Measurements from ENCODE around the gene PSKH1. TPM values are rescaled to one million over a fixed set of nuclear protein-coding genes. Genes with fewer than 3 reads are reported as not detected.

PSKH1 gene
- total RNA-seq, 1 donor from 2014 or later: 27.4 TPM

- ATAC-seq (peak; percentile 9), DNase-seq (ENCODE audit: low spot score) (no peak)
Measured at GRCh38 chr16:67917140-67917851, 24.2 kb downstream of the PSKH1 start.

DNA sequence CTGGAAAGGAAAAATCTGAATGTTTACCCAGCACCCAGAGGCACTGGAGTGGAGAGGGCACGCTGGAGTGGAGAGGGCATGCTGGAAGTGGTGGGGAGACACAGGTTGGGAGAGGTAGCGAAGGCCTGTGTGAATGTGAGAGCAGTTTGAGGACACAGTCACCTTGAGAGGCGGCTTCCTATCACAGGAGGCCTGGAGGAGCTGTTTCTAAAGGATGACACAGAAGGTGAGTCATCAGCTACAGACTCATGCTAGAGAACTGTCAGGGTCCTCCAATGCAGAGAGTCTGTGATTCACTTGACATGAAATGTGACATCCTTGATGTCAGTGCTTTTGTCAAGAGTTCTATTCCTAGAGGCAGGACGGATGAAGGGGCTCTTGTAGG lies 24.8 kb downstream of the PSKH1 start:
- ATAC-seq: no peak
- no peak for DNase-seq (ENCODE audit: low spot score)
- intact Hi-C loops (cut with DNase I): no loop called here

More at GRCh38 chr16:67917140-67917851, 24.2 kb downstream of the PSKH1 start:
- intact Hi-C loops (cut with DNase I): no loop called here

DNA sequence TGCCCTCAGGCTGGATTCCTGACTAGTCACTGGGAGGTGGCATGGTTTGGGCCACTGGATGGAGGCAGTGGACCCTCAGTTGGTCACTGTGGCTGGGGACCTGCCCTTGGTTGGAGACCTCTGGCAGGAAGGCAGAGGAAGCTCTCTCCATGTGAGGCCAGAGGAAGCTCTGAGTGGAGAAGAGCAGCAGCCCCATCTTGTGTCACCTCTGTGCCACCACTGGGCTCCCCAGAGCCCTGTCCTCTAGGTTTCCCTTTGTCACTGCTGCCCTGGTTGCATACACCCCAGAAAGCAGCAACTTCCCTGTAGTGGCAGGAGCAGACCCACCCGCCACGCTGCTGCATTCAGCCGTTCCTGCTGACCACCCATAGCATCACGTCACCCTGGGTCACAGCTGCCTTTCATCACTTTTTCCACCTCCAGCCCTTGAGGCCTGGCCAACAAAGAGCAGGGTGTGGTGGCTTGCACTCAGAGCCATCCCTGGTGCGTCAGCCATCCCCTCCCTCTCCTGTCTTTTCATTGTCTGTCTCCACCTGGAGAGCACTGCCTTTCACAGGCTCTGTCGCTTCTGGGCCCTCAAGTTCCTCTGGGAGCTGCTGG lies 26.7 kb downstream of the PSKH1 start:
- DNase-seq (ENCODE audit: low spot score) (peak; percentile 63), ATAC-seq (peak; percentile 67)
- intact Hi-C loops (cut with DNase I): no loop called here

- intact Hi-C loops (cut with DNase I): no loop called here
- ATAC-seq: no peak
- DNase-seq (ENCODE audit: low spot score): no peak
Measured at GRCh38 chr16:67922221-67922620, 29.2 kb downstream of the PSKH1 start.

DNA sequence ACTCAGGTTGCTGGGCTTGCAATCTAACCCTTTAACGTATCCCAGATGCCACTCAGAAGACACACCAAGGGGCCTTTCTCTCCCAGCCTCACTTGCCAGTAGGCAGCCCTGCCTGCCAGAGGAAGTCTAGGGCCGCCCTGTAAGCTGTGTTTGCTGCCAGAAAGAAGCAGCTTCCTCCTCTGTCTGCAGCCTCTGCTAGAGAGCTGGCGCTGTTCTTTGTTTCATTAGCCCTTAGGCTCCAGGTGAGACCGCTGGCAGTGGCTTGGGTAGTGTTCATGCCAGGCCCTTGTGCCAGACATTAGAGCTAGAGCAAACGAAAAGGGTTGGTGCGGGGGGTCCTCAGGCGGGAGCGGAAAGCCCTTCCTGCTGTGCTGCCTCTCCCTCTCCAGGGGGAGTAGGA lies 29.7 kb downstream of the PSKH1 start:
- DNase-seq (ENCODE audit: low spot score): no peak
- no peak for ATAC-seq
- intact Hi-C loops (cut with DNase I): no loop called here

DNA sequence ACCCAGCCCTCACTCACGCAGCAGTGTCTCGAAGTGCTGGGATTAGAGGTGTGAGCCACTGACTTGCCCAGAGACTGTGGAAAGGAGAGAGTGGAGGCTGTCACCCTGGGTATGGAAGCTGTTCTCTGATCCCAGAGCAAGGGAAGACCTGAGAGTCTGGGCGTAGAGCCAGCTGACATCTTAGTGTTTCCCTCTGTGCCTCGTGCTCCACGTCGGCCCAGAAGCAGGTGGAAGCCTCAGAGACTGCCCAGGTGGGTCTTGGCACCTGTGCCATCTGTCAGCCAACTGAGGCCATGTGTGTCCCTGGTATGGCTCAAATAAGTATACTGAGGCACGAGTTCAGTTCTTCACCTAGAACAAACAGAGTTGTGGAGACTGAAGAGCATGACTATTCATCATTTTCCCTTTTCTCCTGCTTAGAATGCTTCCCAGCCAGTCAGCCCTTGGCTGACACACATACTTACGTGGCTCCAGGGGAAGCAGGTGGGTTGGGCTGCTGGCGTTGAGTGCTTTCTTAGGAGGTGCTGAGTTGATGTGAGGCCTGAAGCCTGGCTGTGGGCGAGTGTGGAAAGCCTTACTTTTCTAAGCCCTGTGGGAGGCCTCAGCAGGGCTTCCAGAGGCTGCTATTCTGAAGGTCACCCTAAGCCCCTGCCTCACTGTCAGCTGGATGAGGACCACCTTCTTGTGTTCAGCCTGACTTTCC lies 30.5 kb downstream of the PSKH1 start:
- intact Hi-C loops (cut with DNase I): no loop called here
- peak; percentile 56 for DNase-seq (ENCODE audit: low spot score)
- ATAC-seq: no peak

GRCh38 chr16:67924140-67924906 lies 31.3 kb downstream of the PSKH1 start:
- intact Hi-C loops (cut with DNase I): no loop called here
- DNase-seq (ENCODE audit: low spot score) (no peak), ATAC-seq (no peak)

DNA sequence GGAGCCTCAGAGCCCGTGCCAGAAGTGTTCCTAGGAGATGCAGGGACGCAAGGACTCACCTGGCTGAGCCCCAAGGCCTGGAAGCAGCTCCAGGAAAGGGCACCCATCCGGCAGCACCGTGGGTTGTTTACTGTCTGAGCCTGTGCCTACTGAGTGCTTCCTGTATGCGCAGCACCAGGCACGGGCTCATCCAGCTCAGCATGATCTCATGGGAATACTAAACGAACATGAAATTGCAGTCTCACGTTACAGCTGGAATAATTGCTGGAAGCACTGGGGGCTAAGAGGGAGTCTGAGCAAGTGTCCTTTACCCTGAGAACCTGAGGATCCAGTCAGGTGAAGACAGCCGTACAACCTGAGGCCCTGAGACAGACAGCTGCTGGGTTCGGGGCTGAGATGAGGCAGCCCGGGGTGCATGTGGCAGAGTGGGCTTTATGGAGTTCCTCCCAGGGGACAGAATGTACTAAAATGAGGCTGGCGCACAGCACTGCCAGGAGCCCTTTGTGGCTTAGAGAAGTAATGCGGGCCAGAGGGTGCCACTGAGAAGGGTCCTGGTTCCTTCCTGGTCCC lies 33.2 kb downstream of the PSKH1 start:
- intact Hi-C loops (cut with DNase I): loop anchor here (5.0 kb wide), 1 partner anchor 44 kb away; the partner anchor contains the start of gene NRN1L
- DNase-seq (ENCODE audit: low spot score) (no peak), ATAC-seq (peak; percentile 40)

DNA sequence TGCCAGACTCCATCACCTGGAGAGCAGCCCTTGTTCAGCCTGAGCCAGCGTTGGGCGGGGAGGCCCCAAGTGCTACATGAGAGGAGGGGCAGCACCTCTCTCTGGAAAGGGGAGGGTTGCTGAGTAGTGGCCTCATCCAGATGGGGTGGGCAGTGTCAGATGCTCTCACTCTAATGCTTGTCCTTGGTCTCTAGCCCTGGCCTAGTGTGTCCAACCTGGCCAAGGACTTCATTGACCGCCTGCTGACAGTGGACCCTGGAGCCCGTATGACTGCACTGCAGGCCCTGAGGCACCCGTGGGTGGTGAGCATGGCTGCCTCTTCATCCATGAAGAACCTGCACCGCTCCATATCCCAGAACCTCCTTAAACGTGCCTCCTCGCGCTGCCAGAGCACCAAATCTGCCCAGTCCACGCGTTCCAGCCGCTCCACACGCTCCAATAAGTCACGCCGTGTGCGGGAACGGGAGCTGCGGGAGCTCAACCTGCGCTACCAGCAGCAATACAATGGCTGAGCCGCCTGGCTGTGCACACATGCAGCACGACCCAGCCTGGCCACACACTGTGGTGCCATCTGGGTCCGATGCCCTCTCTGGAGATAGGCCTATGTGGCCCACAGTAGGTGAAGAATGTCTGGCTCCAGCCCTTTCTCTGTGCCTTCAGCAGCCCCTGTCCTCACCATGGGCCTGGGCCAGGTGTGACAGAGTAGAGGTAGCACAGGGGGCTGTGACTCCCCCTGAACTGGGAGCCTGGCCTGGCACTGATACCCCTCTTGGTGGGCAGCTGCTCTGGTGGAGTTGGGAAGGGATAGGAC lies 34.3 kb downstream of the PSKH1 start:
- intact Hi-C loops (cut with DNase I): loop anchor here (5.0 kb wide), 1 partner anchor 45 kb away; the partner anchor contains the start of gene NRN1L
- no peak for DNase-seq (ENCODE audit: low spot score)
- no peak for ATAC-seq

GRCh38 chr16:67928147-67928546 lies 35.1 kb downstream of the PSKH1 start:
- intact Hi-C loops (cut with DNase I): loop anchor here (5.0 kb wide), 1 partner anchor 46 kb away; the partner anchor contains the start of gene NRN1L
- DNase-seq (ENCODE audit: low spot score) (no peak), ATAC-seq (peak; percentile 1)

GRCh38 chr16:67928561-67929364 lies 35.7 kb downstream of the PSKH1 start:
- intact Hi-C loops (cut with DNase I): loop anchor here (5.0 kb wide), 1 partner anchor 46 kb away; the partner anchor contains the start of gene NRN1L
- DNase-seq (ENCODE audit: low spot score): peak; percentile 85
- peak; percentile 75 for ATAC-seq

DNA sequence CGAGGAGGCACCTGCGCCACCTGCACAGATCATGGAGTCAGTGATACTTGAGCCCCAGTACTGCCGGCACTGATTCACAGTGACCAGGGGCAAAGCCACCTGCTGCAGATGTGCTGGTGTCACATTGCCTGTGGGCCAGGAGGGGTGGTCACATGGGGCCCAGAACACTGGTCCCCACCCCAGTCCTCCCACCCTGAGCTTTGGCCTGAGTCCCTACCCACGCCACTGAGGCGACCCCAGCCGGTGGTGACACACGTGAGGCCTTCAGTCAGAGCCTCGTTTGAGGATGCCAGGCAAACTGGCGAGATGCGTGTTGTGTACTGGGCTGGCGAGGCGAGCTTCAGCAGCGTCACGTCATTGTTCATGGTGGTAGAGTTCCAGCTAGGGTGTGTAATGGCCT lies 37.1 kb downstream of the PSKH1 start:
- no peak for DNase-seq (ENCODE audit: low spot score)
- intact Hi-C loops (cut with DNase I): no loop called here

GRCh38 chr16:67930678-67931211 lies 37.7 kb downstream of the PSKH1 start:
- ATAC-seq: no peak
- intact Hi-C loops (cut with DNase I): no loop called here

More for the DNA sequence above, 37.1 kb downstream of the PSKH1 start:
- ATAC-seq: no peak

GRCh38 chr16:67931712-67932461 lies 38.8 kb downstream of the PSKH1 start, which contains the start of gene CTRL:
Gene CTRL (minus strand): TSS chr16:67931862. CDS start chr16:67931852, 10 bp downstream.
- DNase-seq (ENCODE audit: low spot score) (no peak), ATAC-seq (no peak)
- intact Hi-C loops (cut with DNase I): no loop called here

More at GRCh38 chr16:67930678-67931211, 37.7 kb downstream of the PSKH1 start:
- peak; percentile 56 for DNase-seq (ENCODE audit: low spot score)

DNA sequence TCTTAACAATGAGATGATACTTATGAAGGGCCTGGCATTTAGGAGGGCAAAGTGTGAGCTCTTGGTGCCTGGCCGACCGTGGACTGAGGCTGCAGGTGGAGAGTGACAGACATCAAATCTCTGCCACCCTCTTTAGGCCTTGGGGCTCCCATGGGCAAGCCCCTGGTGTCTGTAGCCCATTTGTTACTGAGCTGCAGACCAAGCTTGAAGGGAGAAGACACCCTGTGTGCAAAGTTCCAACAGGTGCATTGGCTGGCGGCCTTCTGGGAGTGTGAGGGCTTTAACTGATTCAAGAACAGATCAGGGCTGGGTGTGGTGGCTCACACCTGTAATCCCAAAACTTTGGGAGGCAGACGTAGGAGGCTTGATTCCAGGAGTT lies 39.4 kb downstream of the PSKH1 start:
- intact Hi-C loops (cut with DNase I): no loop called here
- no peak for DNase-seq (ENCODE audit: low spot score)
- ATAC-seq: no peak

GRCh38 chr16:67933805-67934204 lies 40.8 kb downstream of the PSKH1 start:
- intact Hi-C loops (cut with DNase I): no loop called here

More at GRCh38 chr16:67933805-67934204, 40.8 kb downstream of the PSKH1 start:
- DNase-seq (ENCODE audit: low spot score) (no peak), ATAC-seq (no peak)
